HG03571 (cell line): ENCODE measurements around the gene GDPGP1.
A peak's percentile ranks its signal among the peaks of the same experiment; 100 is the strongest.

Experiments used
- ATAC-seq: cut with Tn5 transposase; IDR thresholded peaks from one replicate; pipeline ENCODE4 v1.9.1; 2021; ENCODE audit not compliant: unreplicated experiment

GDPGP1 gene

GRCh38 chr15:90225047-90225446, 9.0 kb upstream of the GDPGP1 start:
- no peak for ATAC-seq

- no peak for ATAC-seq
These were observed 8.3 kb upstream of the GDPGP1 start for GRCh38 chr15:90225504-90226234.

- ATAC-seq = no peak
These were observed 6.7 kb upstream of the GDPGP1 start for GRCh38 chr15:90227336-90227735.

- no peak for ATAC-seq
These were observed 5.9 kb upstream of the GDPGP1 start for GRCh38 chr15:90227816-90228772.

- no peak for ATAC-seq
These were observed 5.0 kb upstream of the GDPGP1 start for GRCh38 chr15:90228960-90229359.

GRCh38 chr15:90230071-90230494, 3.9 kb upstream of the GDPGP1 start:
- no peak for ATAC-seq

- ATAC-seq = no peak
These were observed 3.4 kb upstream of the GDPGP1 start for GRCh38 chr15:90230610-90231009.

GRCh38 chr15:90231028-90232017, 2.7 kb upstream of the GDPGP1 start:
- no peak for ATAC-seq

- ATAC-seq = no peak
These were observed 1.8 kb upstream of the GDPGP1 start for GRCh38 chr15:90232196-90232595.

GRCh38 chr15:90232941-90233386, 1.0 kb upstream of the GDPGP1 start:
- no peak for ATAC-seq

GRCh38 chr15:90233387-90234095, 468 bp upstream of the GDPGP1 start, which contains the start of gene CIB1:
Gene CIB1 (minus strand): TSS chr15:90233941. CDS start chr15:90233885, 56 bp downstream.
- peak; percentile 87 for ATAC-seq

GRCh38 chr15:90239371-90239770, 5.4 kb downstream of the GDPGP1 start:
- ATAC-seq = no peak

GRCh38 chr15:90240856-90241255, 6.8 kb downstream of the GDPGP1 start:
- no peak for ATAC-seq

GRCh38 chr15:90241343-90242192, 7.6 kb downstream of the GDPGP1 start:
- ATAC-seq = no peak

GRCh38 chr15:90243943-90244639, 10.1 kb downstream of the GDPGP1 start:
- no peak for ATAC-seq

- no peak for ATAC-seq
These were observed 14.8 kb downstream of the GDPGP1 start for GRCh38 chr15:90248789-90249202.

GRCh38 chr15:90249203-90249863, 15.3 kb downstream of the GDPGP1 start, which contains the start of gene TTLL13:
Gene TTLL13 (plus strand): TSS chr15:90249556. CDS start chr15:90250631, 1,075 bp downstream.
- peak; percentile 75 for ATAC-seq

GRCh38 chr15:90257776-90258175, 23.8 kb downstream of the GDPGP1 start:
- ATAC-seq = no peak
